IMR-90 (cell line): ENCODE measurements around the gene FTSJ3. TPM values are rescaled to one million over a fixed set of nuclear protein-coding genes. Genes with fewer than 3 reads are reported as not detected.

Source experiments
- ATAC-seq: fragments of 200-7000 bp; cut with Tn5 transposase; 2 replicates; pipeline ENCODE4 v1.9.1; 2020; ENCODE audit warnings: low read depth, mild to moderate bottlenecking, moderate library complexity
- BruUV-seq: library from RNA; stranded (reverse); fragments of 400-500 nt; replicated peaks from 2 replicates; lab custom pipeline; 2021; lab: Mats Ljungman, UMichigan
- CTCF ChIA-PET: fragments of 300-600 bp; formaldehyde crosslinking; extraction: SDS; loops from one replicate; lab custom pipeline; 2021; ENCODE audit warnings: antibody characterized with exemption; lab: Yijun Ruan, JAX
- POLR2A ChIA-PET: fragments of 300-600 bp; sonication (Branson Sonifier 250); formaldehyde crosslinking; loops from one replicate; lab custom pipeline; 2022; ENCODE audit warnings: antibody characterized with exemption; ENCODE audit not compliant: unreplicated experiment; lab: Charles Lee
- DNase-seq: peaks from one replicate; pipeline ENCODE4 v3.0.0; 2013
- H2AFZ ChIP-seq: replicated peaks from 2 replicates; pipeline ENCODE3; 2013; ENCODE audit warnings: low read length, mild to moderate bottlenecking; ENCODE audit not compliant: poor library complexity
- H2AK5ac ChIP-seq: 2 replicates; pipeline ENCODE4 v1.6.1; 2013; ENCODE audit warnings: low read depth, low read length, inconsistent platforms
- H2AK9ac ChIP-seq: replicated peaks from 2 replicates; pipeline ENCODE3; 2013; ENCODE audit warnings: mild to moderate bottlenecking, low read depth, low read length, moderate library complexity; ENCODE audit not compliant: poor library complexity
- H2BK120ac ChIP-seq: 2 replicates; pipeline ENCODE4 v1.6.1; 2013; ENCODE audit warnings: low read depth, low read length, inconsistent platforms
- H2BK15ac ChIP-seq: 3 replicates; pipeline ENCODE4 v1.6.1; 2013; ENCODE audit warnings: low read depth, low read length, inconsistent platforms
- H2BK20ac ChIP-seq: 2 replicates; pipeline ENCODE4 v1.6.1; 2013; ENCODE audit warnings: low read depth, mild to moderate bottlenecking, inconsistent platforms, low read length, moderate library complexity
- H2BK5ac ChIP-seq: 2 replicates; pipeline ENCODE4 v1.6.1; 2013; ENCODE audit warnings: mild to moderate bottlenecking, low read depth, low read length, inconsistent platforms; ENCODE audit not compliant: poor library complexity, severe bottlenecking
- H3K14ac ChIP-seq: replicated peaks from 2 replicates; pipeline ENCODE4 v1.6.1; 2013; ENCODE audit warnings: low read depth, low read length, inconsistent platforms
- H3K18ac ChIP-seq: 2 replicates; pipeline ENCODE4 v1.6.1; 2013; ENCODE audit warnings: low read depth, low read length, control low read depth
- H3K23ac ChIP-seq: 2 replicates; pipeline ENCODE4 v1.6.1; 2013; ENCODE audit warnings: low read depth, low read length, inconsistent platforms
- H3K27ac ChIP-seq: 2 replicates; pipeline ENCODE4 v1.5.1; 2013; ENCODE audit warnings: mild to moderate bottlenecking, control low read depth, low read length; ENCODE audit not compliant: insufficient read depth
- H3K27me3 ChIP-seq: 2 replicates; pipeline ENCODE4 v1.6.1; 2013; ENCODE audit warnings: low read length; ENCODE audit not compliant: control insufficient read depth, insufficient read depth
- H3K36me3 ChIP-seq: 2 replicates; pipeline ENCODE4 v1.6.1; 2013; ENCODE audit warnings: low read length, mixed read lengths; ENCODE audit not compliant: control insufficient read depth, insufficient read depth
- H3K4ac ChIP-seq: 2 replicates; pipeline ENCODE4 v1.6.1; 2013; ENCODE audit warnings: low read depth, low read length, inconsistent platforms
- H3K4me1 ChIP-seq: 2 replicates; pipeline ENCODE4 v1.6.1; 2013; ENCODE audit warnings: low read length, mixed read lengths; ENCODE audit not compliant: control insufficient read depth, insufficient read depth
- H3K4me2 ChIP-seq: 2 replicates; pipeline ENCODE4 v1.6.1; 2013; ENCODE audit warnings: low read depth, mild to moderate bottlenecking, control low read depth, low read length, moderate library complexity
- H3K4me3 ChIP-seq: 2 replicates; pipeline ENCODE4 v1.5.1; 2013; ENCODE audit warnings: low read depth, mild to moderate bottlenecking, control low read depth, low read length, moderate library complexity; ENCODE audit not compliant: insufficient read depth
- H3K56ac ChIP-seq: 2 replicates; pipeline ENCODE4 v1.6.1; 2013; ENCODE audit warnings: low read length, inconsistent platforms; ENCODE audit not compliant: insufficient read depth; ENCODE audit errors: extremely low read depth
- H3K79me1 ChIP-seq, 2 experiments: 2 replicates each; pipeline ENCODE4 v1.6.1; 2013; ENCODE audit warnings: low read length in 2 of 2, inconsistent platforms in 1 of 2, low read depth in 1 of 2
- H3K9ac ChIP-seq: 2 replicates; pipeline ENCODE4 v1.6.1; 2013; ENCODE audit warnings: low read depth, low read length, control low read depth
- H3K9me1 ChIP-seq: 2 replicates; pipeline ENCODE4 v1.6.1; 2013; ENCODE audit warnings: low read length, inconsistent platforms; ENCODE audit not compliant: insufficient read depth
- H3K9me3 ChIP-seq: 2 replicates; pipeline ENCODE4 v1.6.1; 2013; ENCODE audit warnings: low read length; ENCODE audit not compliant: control insufficient read depth, insufficient read depth
- H4K20me1 ChIP-seq: 2 replicates; pipeline ENCODE4 v1.6.1; 2013; ENCODE audit warnings: low read length, inconsistent platforms; ENCODE audit not compliant: insufficient read depth
- H4K5ac ChIP-seq: 2 replicates; pipeline ENCODE4 v1.6.1; 2013; ENCODE audit warnings: mild to moderate bottlenecking, low read depth, low read length, control low read depth
- H4K8ac ChIP-seq, 2 experiments: 2 replicates each; pipeline ENCODE4 v1.6.1; 2013; ENCODE audit warnings: low read depth in 2 of 2, low read length in 2 of 2, control low read depth in 1 of 2, inconsistent platforms in 1 of 2
- H4K91ac ChIP-seq: 2 replicates; pipeline ENCODE4 v1.6.1; 2013; ENCODE audit warnings: low read depth, low read length, inconsistent platforms; ENCODE audit not compliant: insufficient read depth
- CEBPB ChIP-seq: IDR thresholded peaks from 2 replicates; pipeline ENCODE4 v1.6.1; 2012; ENCODE audit warnings: low read depth, low read length, improper control_type of control experiment
- CHD1 ChIP-seq: IDR thresholded peaks from 2 replicates; pipeline ENCODE4 v1.6.1; 2012; ENCODE audit warnings: low read depth, low read length, improper control_type of control experiment
- FOS ChIP-seq: fragments of 150-350 bp; IDR thresholded peaks from 2 replicates; pipeline ENCODE4 v1.6.1; 2016; ENCODE audit warnings: low read depth, low read length
- MXI1 ChIP-seq: IDR thresholded peaks from 2 replicates; pipeline ENCODE4 v1.6.1; 2012; ENCODE audit warnings: low read depth, mild to moderate bottlenecking, low read length, moderate library complexity, borderline replicate concordance
- NFE2L2 ChIP-seq: fragments of 150-350 bp; IDR thresholded peaks from 2 replicates; pipeline ENCODE4 v1.6.1; 2016; ENCODE audit warnings: low read depth, mild to moderate bottlenecking, low read length
- POLR2A ChIP-seq: IDR thresholded peaks from 2 replicates; pipeline ENCODE4 v1.6.1; 2012; ENCODE audit warnings: mild to moderate bottlenecking, low read depth, low read length
- RAD21 ChIP-seq: IDR thresholded peaks from 2 replicates; pipeline ENCODE4 v1.6.1; 2012; ENCODE audit warnings: low read length, improper control_type of control experiment
- RFX5 ChIP-seq: IDR thresholded peaks from 2 replicates; pipeline ENCODE4 v1.8.0; 2012; ENCODE audit warnings: low read depth, mild to moderate bottlenecking, low read length, moderate library complexity
- SMC3 ChIP-seq: fragments of 150-350 bp; IDR thresholded peaks from 2 replicates; pipeline ENCODE4 v1.6.1; 2016; ENCODE audit warnings: low read depth, mild to moderate bottlenecking, antibody characterized with exemption, low read length, moderate library complexity
- WGBS, 2 experiments: methylation state at CpG; one replicate each; pipeline versions ENCODE4 v1.1.5 to v1.1.7; 2013; ENCODE audit warnings: missing lambda C conversion rate in 2 of 2; ENCODE audit not compliant: insufficient read length in 1 of 2; ENCODE audit errors: extremely low coverage in 2 of 2; 5-methylcytosine and 5-hydroxymethylcytosine counted together
- dilution Hi-C: fragments of 300-500 bp; cut with HindIII; formaldehyde crosslinking; loops from one replicate; pipeline ENCODE4 v1.14.3; 2018; ENCODE audit warnings: low sequenced_read_pairs; ENCODE audit not compliant: unreplicated experiment
- in situ Hi-C: fragments of 300-500 bp; cut with MboI; formaldehyde crosslinking; loops from 3 replicates; pipeline ENCODE4 v1.14.3; 2019; ENCODE audit warnings: low sequenced_read_pairs, inconsistent platforms, mixed read lengths
- intact Hi-C: fragments of 100-400 bp; cut with micrococcal nuclease; formaldehyde crosslinking; loops from 2 replicates; pipeline ENCODE4 v1.10.0; 2022
- polyA plus RNA-seq, 3 experiments: library from polyadenylated mRNA; depleted of rRNA; stranded (reverse); fragments of >200 nt; gene quantifications; 2 replicates each; pipeline ENCODE4 v1.2.3, GENCODE V29; 2012; ENCODE audit warnings: low replicate concordance in 1 of 3
- total RNA-seq: library from RNA; depleted of rRNA; stranded (reverse); fragments of >200 nt; gene quantifications from 2 replicates; pipeline ENCODE4 v1.2.3, GENCODE V29; 2012
- TF ChIP-seq, protein P1 (sequence below): fragments of 150-350 bp; IDR thresholded peaks from 2 replicates; pipeline ENCODE4 v1.6.1; 2017; ENCODE audit warnings: mild to moderate bottlenecking, antibody characterized with exemption, low read length, low read depth
- TF ChIP-seq, protein P2 (sequence below): conservative IDR thresholded peaks from 2 replicates; pipeline ENCODE4 v1.5.1; 2012; ENCODE audit warnings: mild to moderate bottlenecking, low read depth, low read length, improper control_type of control experiment

The FTSJ3 gene
- total and polyA plus RNA-seq, 2 of the 4 experiments (the other 2 are of a cell fraction): 51.3 to 68.1 TPM

DNA sequence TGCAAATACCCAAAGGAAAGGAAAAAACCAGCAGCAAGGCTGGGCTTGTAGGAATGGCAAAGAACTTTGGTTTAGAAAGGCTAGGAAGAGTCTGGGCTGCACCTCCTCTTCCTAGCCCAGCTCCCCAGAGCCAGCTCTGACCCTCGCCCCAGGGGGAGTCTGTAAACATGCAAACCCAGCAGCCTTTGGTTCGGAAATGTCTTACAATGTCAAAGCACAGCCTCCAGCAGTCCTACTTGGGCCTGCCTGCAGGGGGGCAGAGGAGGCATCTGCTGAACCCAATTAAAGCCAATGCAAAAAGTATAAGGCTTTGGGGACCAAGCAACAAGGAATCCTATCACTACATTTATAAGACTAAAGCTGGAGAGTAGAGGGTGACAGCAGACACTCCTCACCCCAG is 5.0 kb upstream of the FTSJ3 start:
- no TSS peak for BruUV-seq
- Histone ChIP-seq H3K79me1 (peaks cover 30 to 78% of the 10 kb centered on the region in 2 experiments), H3K18ac (no peak overlapping the region), H3K56ac (no peak overlapping the region), H3K14ac (no peak overlapping the region), H4K5ac (no peak overlapping the region), H3K9me1 (no peaks in the 10 kb centered on the region), H3K4me3 (no peak overlapping the region), H2AK5ac (no peak overlapping the region), H3K27me3 (no peaks in the 10 kb centered on the region), H3K36me3 (peaks cover 71% of the 10 kb centered on the region), H2BK20ac (no peak overlapping the region), H2AK9ac (no peak overlapping the region), H3K4me1 (peaks cover 1% of the 10 kb centered on the region; the same call in 1 of the 2 replicates), H3K9ac (no peak overlapping the region), H2BK120ac (no peak overlapping the region), H3K23ac (no peak overlapping the region), H4K8ac (no peak overlapping the region), H3K9me3 (no peaks in the 10 kb centered on the region), H2BK15ac (no peak overlapping the region), H2AFZ (no peak overlapping the region), H3K4ac (no peak overlapping the region), H2BK5ac (no peak overlapping the region), H4K91ac (no peak overlapping the region), H4K20me1 (peaks cover 44% of the 10 kb centered on the region), H3K4me2 (no peak overlapping the region), H3K27ac (no peak overlapping the region)
- ChIA-PET POLR2A (no interaction called here), CTCF (no interaction called here)
- dilution Hi-C loops: no loop called here
- intact Hi-C loops: no loop called here
- no peak for ATAC-seq
- TF ChIP-seq NFE2L2: no peak
- TF ChIP-seq CEBPB: no peak
- TF ChIP-seq, protein P1, sequence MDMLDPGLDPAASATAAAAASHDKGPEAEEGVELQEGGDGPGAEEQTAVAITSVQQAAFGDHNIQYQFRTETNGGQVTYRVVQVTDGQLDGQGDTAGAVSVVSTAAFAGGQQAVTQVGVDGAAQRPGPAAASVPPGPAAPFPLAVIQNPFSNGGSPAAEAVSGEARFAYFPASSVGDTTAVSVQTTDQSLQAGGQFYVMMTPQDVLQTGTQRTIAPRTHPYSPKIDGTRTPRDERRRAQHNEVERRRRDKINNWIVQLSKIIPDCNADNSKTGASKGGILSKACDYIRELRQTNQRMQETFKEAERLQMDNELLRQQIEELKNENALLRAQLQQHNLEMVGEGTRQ: no peak
- TF ChIP-seq SMC3: no peak
- no peak for TF ChIP-seq POLR2A
- no peak for TF ChIP-seq FOS
- TF ChIP-seq CHD1: no peak
- no peak for TF ChIP-seq RAD21
- TF ChIP-seq, protein P2, sequence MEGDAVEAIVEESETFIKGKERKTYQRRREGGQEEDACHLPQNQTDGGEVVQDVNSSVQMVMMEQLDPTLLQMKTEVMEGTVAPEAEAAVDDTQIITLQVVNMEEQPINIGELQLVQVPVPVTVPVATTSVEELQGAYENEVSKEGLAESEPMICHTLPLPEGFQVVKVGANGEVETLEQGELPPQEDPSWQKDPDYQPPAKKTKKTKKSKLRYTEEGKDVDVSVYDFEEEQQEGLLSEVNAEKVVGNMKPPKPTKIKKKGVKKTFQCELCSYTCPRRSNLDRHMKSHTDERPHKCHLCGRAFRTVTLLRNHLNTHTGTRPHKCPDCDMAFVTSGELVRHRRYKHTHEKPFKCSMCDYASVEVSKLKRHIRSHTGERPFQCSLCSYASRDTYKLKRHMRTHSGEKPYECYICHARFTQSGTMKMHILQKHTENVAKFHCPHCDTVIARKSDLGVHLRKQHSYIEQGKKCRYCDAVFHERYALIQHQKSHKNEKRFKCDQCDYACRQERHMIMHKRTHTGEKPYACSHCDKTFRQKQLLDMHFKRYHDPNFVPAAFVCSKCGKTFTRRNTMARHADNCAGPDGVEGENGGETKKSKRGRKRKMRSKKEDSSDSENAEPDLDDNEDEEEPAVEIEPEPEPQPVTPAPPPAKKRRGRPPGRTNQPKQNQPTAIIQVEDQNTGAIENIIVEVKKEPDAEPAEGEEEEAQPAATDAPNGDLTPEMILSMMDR: no peak
- no peak for TF ChIP-seq RFX5
- no peak for TF ChIP-seq MXI1
- no peak for DNase-seq
- WGBS, 2 experiments: no CpG with 5 or more reads among the region's 2 CpGs
- in situ Hi-C loops: no loop called here
